ENCODE data around the gene SLC25A1.

SLC25A1 gene

DNA sequence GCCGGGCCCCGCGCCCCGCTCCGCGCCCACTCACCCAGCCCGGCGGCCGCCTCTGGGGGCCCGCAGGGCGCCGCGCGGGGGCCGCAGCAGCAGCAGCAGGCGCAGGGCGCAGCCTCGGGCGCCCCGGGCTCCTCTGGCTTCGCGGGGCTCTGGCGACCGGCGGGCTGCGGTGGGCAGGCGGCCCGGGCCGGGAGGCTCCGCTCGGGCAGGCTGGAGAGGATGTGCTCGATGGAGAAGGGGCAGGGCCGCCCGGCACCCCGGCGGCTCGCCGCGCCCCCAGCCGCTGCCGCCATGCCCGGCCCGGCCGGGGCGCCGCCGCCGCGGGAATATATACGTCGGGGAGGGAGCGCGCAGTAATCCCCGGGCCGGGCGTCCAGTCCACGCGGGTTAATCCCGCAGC lies 28.5 kb downstream of the SLC25A1 start, which contains the start of gene GSC2:
TSS of gene GSC2 (minus strand) at position 302 of the 400 bp plus-strand sequence. CDS start at position 293, 9 bp downstream.
- DNase-seq (ENCODE audit: extremely low read depth, insufficient read length): no peak
- TF ChIP-seq, protein P1, sequence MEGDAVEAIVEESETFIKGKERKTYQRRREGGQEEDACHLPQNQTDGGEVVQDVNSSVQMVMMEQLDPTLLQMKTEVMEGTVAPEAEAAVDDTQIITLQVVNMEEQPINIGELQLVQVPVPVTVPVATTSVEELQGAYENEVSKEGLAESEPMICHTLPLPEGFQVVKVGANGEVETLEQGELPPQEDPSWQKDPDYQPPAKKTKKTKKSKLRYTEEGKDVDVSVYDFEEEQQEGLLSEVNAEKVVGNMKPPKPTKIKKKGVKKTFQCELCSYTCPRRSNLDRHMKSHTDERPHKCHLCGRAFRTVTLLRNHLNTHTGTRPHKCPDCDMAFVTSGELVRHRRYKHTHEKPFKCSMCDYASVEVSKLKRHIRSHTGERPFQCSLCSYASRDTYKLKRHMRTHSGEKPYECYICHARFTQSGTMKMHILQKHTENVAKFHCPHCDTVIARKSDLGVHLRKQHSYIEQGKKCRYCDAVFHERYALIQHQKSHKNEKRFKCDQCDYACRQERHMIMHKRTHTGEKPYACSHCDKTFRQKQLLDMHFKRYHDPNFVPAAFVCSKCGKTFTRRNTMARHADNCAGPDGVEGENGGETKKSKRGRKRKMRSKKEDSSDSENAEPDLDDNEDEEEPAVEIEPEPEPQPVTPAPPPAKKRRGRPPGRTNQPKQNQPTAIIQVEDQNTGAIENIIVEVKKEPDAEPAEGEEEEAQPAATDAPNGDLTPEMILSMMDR (IDR thresholded peaks at IDR 0.05; ENCODE audit: insufficient read depth, low read length, poor library complexity, severe bottlenecking): no peak
- H3K4me3 ChIP-seq (replicated peaks; ENCODE audit: low read depth, low read length): peak within 1 kb of the TSS; percentile 22
- no peaks in the 10 kb centered on the region for H3K36me3 ChIP-seq (ENCODE audit: control insufficient read depth, insufficient read depth, low read length)
- peaks cover 1% of the 10 kb centered on the region; the same call in 1 of the 2 replicates for H3K27me3 ChIP-seq (replicated peaks; ENCODE audit: control insufficient read depth, insufficient read depth, low read length)

DNA sequence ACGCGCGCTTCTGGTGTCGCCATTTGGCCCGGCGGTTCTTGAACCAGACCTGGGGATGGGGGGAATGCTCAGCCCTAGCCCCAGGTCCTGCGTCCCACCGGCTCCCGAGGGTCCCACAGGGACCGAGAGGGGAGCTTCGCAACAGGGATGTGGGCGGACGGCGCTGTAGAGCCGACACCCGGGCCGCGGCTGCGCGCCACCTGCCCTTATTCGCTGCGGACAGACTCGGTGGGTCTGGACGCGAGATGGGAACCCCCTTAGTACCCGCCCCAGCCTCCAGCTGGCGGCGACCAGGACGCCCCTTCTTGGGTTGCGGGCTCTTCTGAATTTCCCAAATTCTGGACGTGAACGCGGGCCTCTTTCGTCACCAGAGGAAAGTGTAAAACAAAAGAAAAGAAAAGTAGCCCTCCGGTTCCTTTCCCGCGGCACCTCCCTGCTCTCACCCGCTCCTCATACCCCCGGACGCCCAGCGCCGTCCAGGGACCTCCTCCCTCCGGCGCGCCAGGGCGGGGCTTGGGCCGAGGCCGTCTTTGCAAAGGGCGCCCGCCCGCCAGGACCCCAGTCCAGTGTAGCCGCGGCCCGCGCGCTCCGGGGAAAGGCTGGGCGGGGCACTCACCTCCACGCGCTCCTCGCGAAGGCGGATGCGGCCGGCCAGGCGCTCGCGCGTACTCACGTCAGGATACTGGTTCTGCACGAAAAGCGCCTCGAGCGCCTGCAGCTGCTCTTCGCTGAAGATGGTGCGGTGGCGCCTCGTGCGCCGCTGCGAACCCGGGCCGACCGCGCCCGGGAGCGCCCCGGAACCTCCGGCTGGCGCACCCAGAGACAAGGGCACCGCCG lies 29.3 kb downstream of the SLC25A1 start:
- no peak for DNase-seq (ENCODE audit: extremely low read depth, insufficient read length)
- peak overlapping the region; percentile 22 for H3K4me3 ChIP-seq (replicated peaks; ENCODE audit: low read depth, low read length)

DNA sequence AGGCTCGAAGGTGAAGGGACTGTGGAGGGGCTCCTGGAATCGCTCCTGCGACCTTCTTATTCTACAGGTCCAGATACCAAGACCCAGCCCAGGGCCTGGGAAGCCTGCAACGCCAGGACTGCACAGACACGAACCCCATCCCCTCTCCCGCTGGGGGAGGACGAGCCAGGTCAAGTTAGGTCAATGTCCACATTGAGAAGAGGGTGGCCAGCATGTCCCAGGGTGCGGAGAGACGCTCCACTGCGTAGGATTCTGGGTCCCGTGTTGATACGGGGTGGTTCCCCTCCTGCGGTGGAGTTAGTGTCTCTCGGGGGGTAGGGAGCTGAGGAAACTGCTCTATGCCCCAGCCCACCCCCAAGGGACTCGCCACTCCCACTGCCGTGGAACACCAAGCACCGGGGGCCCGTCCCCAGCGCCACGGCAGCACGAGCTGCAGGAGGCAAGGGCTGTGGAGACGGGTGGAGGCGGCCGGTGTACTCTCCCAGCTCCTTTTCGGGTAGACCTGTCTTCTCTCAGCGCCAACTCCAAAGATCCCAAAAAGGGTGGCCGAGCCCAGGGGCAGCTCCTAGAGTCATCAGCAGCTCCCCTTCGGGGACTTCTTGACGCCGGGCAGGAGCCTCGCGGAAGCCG lies 30.0 kb downstream of the SLC25A1 start:
- H3K27me3 ChIP-seq (replicated peaks; ENCODE audit: control insufficient read depth, insufficient read depth, low read length): peaks cover 1% of the 10 kb centered on the region; the same call in 1 of the 2 replicates
- TF ChIP-seq, protein P1 (IDR thresholded peaks at IDR 0.05; ENCODE audit: insufficient read depth, low read length, poor library complexity, severe bottlenecking): no peak
- no peaks in the 10 kb centered on the region for H3K36me3 ChIP-seq (ENCODE audit: control insufficient read depth, insufficient read depth, low read length)
- H3K4me3 ChIP-seq (replicated peaks; ENCODE audit: low read depth, low read length): no peak overlapping the region
- DNase-seq (ENCODE audit: extremely low read depth, insufficient read length): no peak

More for the DNA sequence above, 29.3 kb downstream of the SLC25A1 start:
- Histone ChIP-seq H3K27me3 (replicated peaks; ENCODE audit: control insufficient read depth, insufficient read depth, low read length) (peaks cover 1% of the 10 kb centered on the region; the same call in 1 of the 2 replicates), H3K36me3 (ENCODE audit: control insufficient read depth, insufficient read depth, low read length) (no peaks in the 10 kb centered on the region)
- TF ChIP-seq, protein P1 (IDR thresholded peaks at IDR 0.05; ENCODE audit: insufficient read depth, low read length, poor library complexity, severe bottlenecking): no peak

DNA sequence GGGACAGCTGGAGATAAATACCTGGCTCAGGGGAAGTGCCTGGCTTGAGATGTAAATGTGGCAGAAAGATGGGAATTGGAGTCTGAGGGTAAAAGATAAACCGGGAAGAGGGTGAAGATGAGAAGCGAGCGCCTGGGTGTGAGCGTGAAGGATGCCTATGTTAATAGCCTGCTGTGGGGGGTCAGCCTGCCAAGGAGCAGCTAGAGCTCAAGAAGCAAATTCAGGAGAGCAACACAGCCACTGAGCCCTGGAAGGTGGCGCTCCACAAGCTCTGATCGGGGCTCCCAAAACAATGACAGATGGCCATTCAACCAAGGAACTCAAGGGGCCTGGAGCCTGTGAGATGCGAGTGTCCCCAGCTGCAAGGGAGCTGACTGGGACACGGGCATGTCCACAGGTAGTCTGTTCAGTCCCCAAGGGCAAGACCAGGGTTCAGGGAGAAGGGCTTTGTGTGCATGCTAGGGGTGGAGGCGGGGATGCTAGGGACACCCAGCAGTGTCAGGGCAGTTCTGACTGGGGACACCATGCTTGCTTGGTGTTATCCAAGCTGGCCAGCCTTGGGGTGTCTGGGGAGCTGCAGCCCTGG lies 31.2 kb downstream of the SLC25A1 start:
- peaks cover 1% of the 10 kb centered on the region; the same call in 1 of the 2 replicates for H3K27me3 ChIP-seq (replicated peaks; ENCODE audit: control insufficient read depth, insufficient read depth, low read length)
- no peak overlapping the region for H3K4me3 ChIP-seq (replicated peaks; ENCODE audit: low read depth, low read length)
- TF ChIP-seq, protein P1 (IDR thresholded peaks at IDR 0.05; ENCODE audit: insufficient read depth, low read length, poor library complexity, severe bottlenecking): no peak
- H3K36me3 ChIP-seq (ENCODE audit: control insufficient read depth, insufficient read depth, low read length): peaks cover 2% of the 10 kb centered on the region
- DNase-seq (ENCODE audit: extremely low read depth, insufficient read length): no peak

DNA sequence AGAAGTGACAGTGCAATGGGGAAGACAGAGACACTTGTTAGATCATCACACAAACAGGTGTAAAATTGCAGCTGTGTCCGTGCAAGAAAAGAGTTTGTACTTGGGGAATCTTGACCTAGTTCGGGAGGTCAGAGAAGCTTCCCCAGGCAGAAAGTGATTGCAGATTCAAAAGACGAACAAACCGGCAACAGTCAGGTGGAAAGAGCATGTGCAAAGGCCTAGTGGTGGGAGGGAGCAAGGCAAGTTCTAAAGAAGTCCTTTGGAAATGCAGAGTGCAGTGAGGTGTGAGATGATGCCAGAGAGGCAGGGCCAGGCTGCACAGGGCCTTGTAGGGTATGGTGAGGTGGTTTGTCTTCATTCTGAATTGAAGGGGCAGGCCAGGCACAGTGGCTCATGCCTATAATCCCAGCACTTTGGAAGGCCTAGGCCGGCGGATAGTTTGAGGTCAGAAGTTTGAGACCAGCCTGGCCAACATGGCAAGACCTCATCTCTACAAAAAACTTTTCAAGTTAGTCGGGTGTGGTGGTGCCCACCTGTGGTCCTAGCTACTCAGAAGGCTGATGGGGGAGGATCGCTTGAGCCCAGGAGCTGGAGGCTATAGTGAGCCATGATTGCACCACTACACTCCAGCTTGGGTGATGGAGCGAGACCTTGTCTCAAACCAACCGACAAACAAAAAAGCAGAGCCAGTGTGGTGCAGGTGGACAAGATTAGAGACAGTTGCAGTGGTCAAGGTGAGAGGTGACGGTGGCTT lies 32.1 kb downstream of the SLC25A1 start:
- Histone ChIP-seq H3K27me3 (replicated peaks; ENCODE audit: control insufficient read depth, insufficient read depth, low read length) (0 out of 2 replicates have a peak, but pooled peaks cover 1% of the 10 kb centered on the region), H3K4me3 (replicated peaks; ENCODE audit: low read depth, low read length) (no peak overlapping the region), H3K36me3 (ENCODE audit: control insufficient read depth, insufficient read depth, low read length) (peaks cover 6% of the 10 kb centered on the region)
- TF ChIP-seq, protein P1 (IDR thresholded peaks at IDR 0.05; ENCODE audit: insufficient read depth, low read length, poor library complexity, severe bottlenecking): no peak
- DNase-seq (ENCODE audit: extremely low read depth, insufficient read length): no peak

Data from GM06990 (cell line).